GM21619 (cell line): ENCODE data around the gene PTCD2.
"Not testable (repeated sequence)": the region's sequence is repeated elsewhere in the genome, so short reads cannot be mapped to it uniquely, and the experiment has no call there.

Source experiments
- ATAC-seq: cut with Tn5 transposase; IDR thresholded peaks from one replicate; pipeline ENCODE4 v1.9.1; 2021; ENCODE audit not compliant: unreplicated experiment

The PTCD2 gene

GRCh38 chr5:72377910-72378638 lies 57.9 kb downstream of the PTCD2 start:
- no peak for ATAC-seq

GRCh38 chr5:72378639-72379289 lies 58.6 kb downstream of the PTCD2 start:
- ATAC-seq = no peak

- no peak for ATAC-seq
Observed at GRCh38 chr5:72379936-72380335, 59.8 kb downstream of the PTCD2 start.

- no peak for ATAC-seq
Observed at GRCh38 chr5:72380492-72381274, 60.5 kb downstream of the PTCD2 start.

GRCh38 chr5:72383280-72383679 lies 63.1 kb downstream of the PTCD2 start:
- no peak for ATAC-seq

- no peak for ATAC-seq
Observed at GRCh38 chr5:72383726-72384125, 63.6 kb downstream of the PTCD2 start.

- no peak for ATAC-seq
Observed at GRCh38 chr5:72386639-72387038, 66.5 kb downstream of the PTCD2 start.

- no peak for ATAC-seq
Observed at GRCh38 chr5:72387985-72388384, 67.8 kb downstream of the PTCD2 start.

GRCh38 chr5:72388646-72389045 lies 68.5 kb downstream of the PTCD2 start:
- ATAC-seq = no peak

GRCh38 chr5:72390836-72391235 lies 70.7 kb downstream of the PTCD2 start:
- ATAC-seq = no peak

GRCh38 chr5:72392326-72392733 lies 72.2 kb downstream of the PTCD2 start:
- no peak for ATAC-seq

- ATAC-seq = no peak
Observed at GRCh38 chr5:72393052-72393451, 72.9 kb downstream of the PTCD2 start.

- no peak for ATAC-seq
Observed at GRCh38 chr5:72394688-72395087, 74.5 kb downstream of the PTCD2 start.

GRCh38 chr5:72397836-72398235 lies 77.7 kb downstream of the PTCD2 start:
- ATAC-seq = no peak

- ATAC-seq = no peak
Observed at GRCh38 chr5:72400950-72401349, 80.8 kb downstream of the PTCD2 start.

- no peak for ATAC-seq
Observed at GRCh38 chr5:72402381-72402890, 82.3 kb downstream of the PTCD2 start.

GRCh38 chr5:72402959-72403628 lies 82.9 kb downstream of the PTCD2 start:
- ATAC-seq = no peak

GRCh38 chr5:72404771-72405170 lies 84.6 kb downstream of the PTCD2 start:
- not testable (repeated sequence) for ATAC-seq

- no peak for ATAC-seq
Observed at GRCh38 chr5:72407078-72407477, 86.9 kb downstream of the PTCD2 start.

- ATAC-seq = no peak
Observed at GRCh38 chr5:72407541-72407940, 87.4 kb downstream of the PTCD2 start.

GRCh38 chr5:72408127-72408526 lies 88.0 kb downstream of the PTCD2 start:
- ATAC-seq = no peak
